DND-41 (cell line): ENCODE results near the gene TMEM245.

Experiments
- ATAC-seq: fragments of 200-7000 bp; cut with Tn5 transposase; 3 replicates; pipeline ENCODE4 v1.9.1; 2021; ENCODE audit warnings: low read depth; ENCODE audit not compliant: insufficient read depth
- DNase-seq: peaks from one replicate; pipeline ENCODE4 v3.0.0-alpha.2; 2020
- H2AFZ ChIP-seq: 2 replicates; pipeline ENCODE4 v1.6.0; 2012; ENCODE audit warnings: low read depth, low read length
- H3K27ac ChIP-seq: 2 replicates; pipeline ENCODE4 v1.5.1; 2012; ENCODE audit warnings: low read length, inconsistent platforms
- H3K27me3 ChIP-seq: fragments of 200-600 bp; sonication (generic); 2 replicates; pipeline ENCODE4 v1.6.0; 2012; ENCODE audit warnings: low read length, mild to moderate bottlenecking, inconsistent platforms; ENCODE audit not compliant: insufficient read depth, poor library complexity
- H3K36me3 ChIP-seq: 2 replicates; pipeline ENCODE4 v1.5.1; 2012; ENCODE audit warnings: low read length, inconsistent platforms; ENCODE audit not compliant: insufficient read depth
- H3K4me1 ChIP-seq: 2 replicates; pipeline ENCODE4 v1.5.1; 2012; ENCODE audit warnings: mild to moderate bottlenecking, low read length; ENCODE audit not compliant: insufficient read depth
- H3K4me2 ChIP-seq: 2 replicates; pipeline ENCODE4 v1.6.0; 2012; ENCODE audit warnings: mild to moderate bottlenecking, moderate library complexity, low read length, inconsistent platforms; ENCODE audit not compliant: insufficient read depth
- H3K4me3 ChIP-seq, 2 experiments: fragments of 200-600 bp in 1 of 2; shearing (Covaris generic) in 1 of 2; 2 replicates each; pipeline ENCODE4 v1.5.1; 2012 to 2016; ENCODE audit warnings: inconsistent platforms in 2 of 2, low read length in 2 of 2, mild to moderate bottlenecking in 2 of 2, low read depth in 1 of 2, moderate library complexity in 1 of 2
- H3K79me2 ChIP-seq: 2 replicates; pipeline ENCODE4 v1.6.0; 2012; ENCODE audit warnings: low read length, inconsistent platforms; ENCODE audit not compliant: insufficient read depth
- H3K9ac ChIP-seq: 2 replicates; pipeline ENCODE4 v1.6.0; 2012; ENCODE audit warnings: low read depth, mild to moderate bottlenecking, inconsistent platforms, low read length, moderate library complexity
- H3K9me3 ChIP-seq: 2 replicates; pipeline ENCODE4 v1.5.1; 2012; ENCODE audit warnings: low read length, moderate library complexity, mild to moderate bottlenecking, inconsistent platforms; ENCODE audit not compliant: insufficient read depth, severe bottlenecking
- H4K20me1 ChIP-seq: 2 replicates; pipeline ENCODE4 v1.6.0; 2012; ENCODE audit warnings: low read length; ENCODE audit not compliant: insufficient read depth
- EZH2 ChIP-seq: IDR thresholded peaks from 3 replicates; pipeline ENCODE4 v1.6.1; 2012; ENCODE audit warnings: borderline replicate concordance, low read depth, mild to moderate bottlenecking, moderate library complexity, low read length, inconsistent platforms; ENCODE audit not compliant: severe bottlenecking
- TF ChIP-seq, protein P1 (sequence below): IDR thresholded peaks from 2 replicates; pipeline ENCODE4 v1.5.1; 2012; ENCODE audit warnings: borderline replicate concordance, low read length, moderate library complexity, mild to moderate bottlenecking; ENCODE audit not compliant: poor library complexity, severe bottlenecking; ENCODE audit errors: extremely low read depth

TMEM245 gene

DNA sequence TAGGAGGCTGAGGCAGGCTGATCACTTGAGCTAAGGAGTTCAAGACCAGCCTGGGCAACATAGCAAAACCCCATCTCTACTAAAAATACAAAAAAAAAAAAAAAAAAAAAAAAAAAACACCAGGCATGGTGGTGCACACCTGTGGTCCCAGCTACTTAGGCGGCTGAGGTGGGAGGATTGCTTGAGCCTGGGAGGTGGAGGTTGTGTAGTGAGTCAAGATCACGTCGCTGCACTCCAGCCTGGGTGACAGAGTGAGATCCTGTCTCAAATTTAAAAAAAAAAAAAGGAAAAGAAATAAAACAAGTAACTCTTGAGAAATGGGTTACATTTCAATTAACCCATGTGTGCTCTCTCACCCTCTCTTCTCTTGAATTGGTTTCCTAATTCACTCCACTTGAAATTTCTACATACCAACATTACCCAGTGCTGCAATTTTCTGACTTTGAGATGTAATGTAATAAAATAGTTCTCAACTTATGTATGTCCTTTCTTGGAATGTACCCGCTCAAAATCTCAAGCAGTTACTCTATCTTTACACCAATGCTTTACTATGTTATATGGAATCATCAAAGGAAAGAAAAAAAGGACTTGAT is 35.8 kb downstream of the TMEM245 start:
- H3K9ac ChIP-seq = no peak overlapping the region
- no peaks in the 10 kb centered on the region for H3K27me3 ChIP-seq
- no peak overlapping the region for H2AFZ ChIP-seq
- no peak overlapping the region for H3K27ac ChIP-seq
- TF ChIP-seq EZH2 = no peak
- TF ChIP-seq, protein P1, sequence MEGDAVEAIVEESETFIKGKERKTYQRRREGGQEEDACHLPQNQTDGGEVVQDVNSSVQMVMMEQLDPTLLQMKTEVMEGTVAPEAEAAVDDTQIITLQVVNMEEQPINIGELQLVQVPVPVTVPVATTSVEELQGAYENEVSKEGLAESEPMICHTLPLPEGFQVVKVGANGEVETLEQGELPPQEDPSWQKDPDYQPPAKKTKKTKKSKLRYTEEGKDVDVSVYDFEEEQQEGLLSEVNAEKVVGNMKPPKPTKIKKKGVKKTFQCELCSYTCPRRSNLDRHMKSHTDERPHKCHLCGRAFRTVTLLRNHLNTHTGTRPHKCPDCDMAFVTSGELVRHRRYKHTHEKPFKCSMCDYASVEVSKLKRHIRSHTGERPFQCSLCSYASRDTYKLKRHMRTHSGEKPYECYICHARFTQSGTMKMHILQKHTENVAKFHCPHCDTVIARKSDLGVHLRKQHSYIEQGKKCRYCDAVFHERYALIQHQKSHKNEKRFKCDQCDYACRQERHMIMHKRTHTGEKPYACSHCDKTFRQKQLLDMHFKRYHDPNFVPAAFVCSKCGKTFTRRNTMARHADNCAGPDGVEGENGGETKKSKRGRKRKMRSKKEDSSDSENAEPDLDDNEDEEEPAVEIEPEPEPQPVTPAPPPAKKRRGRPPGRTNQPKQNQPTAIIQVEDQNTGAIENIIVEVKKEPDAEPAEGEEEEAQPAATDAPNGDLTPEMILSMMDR = no peak
- no peak for DNase-seq
- peaks cover 16% of the 10 kb centered on the region for H3K79me2 ChIP-seq
- no peak overlapping the region for H3K4me3 ChIP-seq
- no peaks in the 10 kb centered on the region for H3K9me3 ChIP-seq
- H3K4me2 ChIP-seq = no peak overlapping the region
- no peak for ATAC-seq
- H3K4me1 ChIP-seq = no peaks in the 10 kb centered on the region
- H3K36me3 ChIP-seq = peaks cover 83% of the 10 kb centered on the region
- H4K20me1 ChIP-seq = 0 out of 2 replicates have a peak, but pooled peaks cover 8% of the 10 kb centered on the region

DNA sequence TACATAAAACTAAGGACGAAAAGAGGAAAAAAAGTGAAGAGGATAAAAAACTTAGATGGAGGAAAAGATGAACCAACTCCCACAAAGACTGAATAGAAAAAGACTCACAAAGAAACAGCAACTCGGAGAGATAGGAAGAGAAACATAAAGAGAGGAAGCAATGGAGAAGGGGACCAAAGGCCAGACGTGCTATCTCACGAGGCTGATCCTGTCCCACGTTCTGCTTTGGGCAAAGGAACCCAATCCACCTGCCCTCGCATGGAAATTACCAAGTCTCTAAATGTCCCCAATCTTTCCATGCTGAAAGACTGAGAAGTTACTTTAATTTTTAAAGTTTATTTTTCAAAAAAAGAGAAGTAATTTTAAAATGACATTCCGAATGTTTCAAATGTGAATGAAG is 36.6 kb downstream of the TMEM245 start:
- Histone ChIP-seq H4K20me1 (0 out of 2 replicates have a peak, but pooled peaks cover 8% of the 10 kb centered on the region), H3K27me3 (no peaks in the 10 kb centered on the region), H3K9me3 (no peaks in the 10 kb centered on the region), H3K4me3 (no peak overlapping the region), H3K9ac (no peak overlapping the region), H3K4me2 (no peak overlapping the region), H2AFZ (no peak overlapping the region), H3K27ac (no peak overlapping the region), H3K4me1 (no peaks in the 10 kb centered on the region), H3K79me2 (peaks cover 14% of the 10 kb centered on the region), H3K36me3 (peaks cover 84% of the 10 kb centered on the region)
- ATAC-seq (no peak), DNase-seq (no peak)
- TF ChIP-seq, protein P1 = no peak
- TF ChIP-seq EZH2 = no peak

DNA sequence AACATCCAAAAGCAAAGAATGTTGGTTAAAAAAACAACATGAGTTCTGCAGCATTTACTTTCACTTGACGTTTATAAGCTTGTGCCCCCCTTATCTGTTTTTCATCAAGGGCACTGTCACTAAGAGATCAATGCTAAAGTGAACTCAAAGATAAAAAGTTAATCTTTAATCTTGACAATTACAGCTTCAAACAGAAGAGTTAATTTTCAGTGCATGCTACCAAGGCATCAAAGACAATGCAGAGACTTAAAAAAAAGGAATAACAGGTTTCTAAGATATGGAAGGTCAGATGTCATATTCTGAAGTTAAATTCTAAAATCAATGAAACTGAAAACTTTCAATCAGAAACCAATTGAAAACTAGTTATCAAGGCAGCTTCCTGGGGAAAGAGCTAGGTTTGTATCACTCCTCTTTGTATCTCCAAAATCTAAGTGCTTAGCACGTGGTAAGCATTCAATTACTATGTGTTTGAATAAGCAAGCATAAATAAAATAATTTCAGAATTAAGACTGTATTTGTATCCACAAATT is 37.6 kb downstream of the TMEM245 start:
- H3K36me3 ChIP-seq = peaks cover 80% of the 10 kb centered on the region
- H2AFZ ChIP-seq = no peak overlapping the region
- TF ChIP-seq, protein P1 = no peak
- TF ChIP-seq EZH2 = no peak
- no peak overlapping the region for H3K9ac ChIP-seq
- H3K27me3 ChIP-seq = no peaks in the 10 kb centered on the region
- no peaks in the 10 kb centered on the region for H3K9me3 ChIP-seq
- no peak overlapping the region for H3K27ac ChIP-seq
- no peak overlapping the region for H3K4me2 ChIP-seq
- no peaks in the 10 kb centered on the region for H3K4me1 ChIP-seq
- H3K4me3 ChIP-seq = no peak overlapping the region
- H4K20me1 ChIP-seq = 0 out of 2 replicates have a peak, but pooled peaks cover 4% of the 10 kb centered on the region
- DNase-seq (no peak), ATAC-seq (no peak)
- peaks cover 12% of the 10 kb centered on the region for H3K79me2 ChIP-seq
